HepG2 (cell line): ENCODE results near the gene KIF19. TPM values are rescaled to one million over a fixed set of nuclear protein-coding genes. Genes with fewer than 3 reads are reported as not detected.

Experiments used
- CHCHD3 ChIP-seq: sonication (generic); formaldehyde crosslinking; IDR thresholded peaks from 2 replicates; pipeline ENCODE4 v1.8.0; 2022; ENCODE audit warnings: mild to moderate bottlenecking, missing genetic modification reagents, moderate library complexity
- CREB1 ChIP-seq, 2 experiments: fragments of 450-650 bp in 1 of 2; IDR thresholded peaks; 2 replicates each; pipeline ENCODE4 v1.6.1; 2016 to 2017; ENCODE audit warnings: control low read depth in 1 of 2, mild to moderate bottlenecking in 1 of 2, missing compliant biosample characterization in 1 of 2, missing genetic modification characterization in 1 of 2
- GTF3A ChIP-seq: sonication (generic); formaldehyde crosslinking; conservative IDR thresholded peaks from 2 replicates; pipeline ENCODE4 v1.4.0; 2020; ENCODE audit warnings: mild to moderate bottlenecking, missing genetic modification reagents
- HMG20B ChIP-seq: conservative IDR thresholded peaks from 2 replicates; pipeline ENCODE4 v1.6.1; 2016; ENCODE audit warnings: missing genetic modification reagents, missing compliant biosample characterization
- SAFB2 ChIP-seq: sonication (generic); formaldehyde crosslinking; IDR thresholded peaks from 2 replicates; pipeline ENCODE4 v1.5.1; 2020; ENCODE audit warnings: missing genetic modification reagents, low read depth, mild to moderate bottlenecking, borderline replicate concordance
- ZNF549 ChIP-seq: sonication (generic); formaldehyde crosslinking; IDR thresholded peaks from 2 replicates; pipeline ENCODE4 v1.5.0; 2020; ENCODE audit warnings: missing genetic modification reagents
- polyA plus RNA-seq, 8 experiments: library from polyadenylated mRNA; depleted of rRNA in 3 of 8; stranded (reverse) in 7 of 8; unstranded in 1 of 8; fragments of >200 nt; fragmentation: Illumina TruSeq in 4 of 8; extraction: Trizol in 4 of 8; gene quantifications; 2 replicates each; pipeline versions ENCODE4 v1.2.1 to v1.2.3, GENCODE V29; 2011 to 2016; ENCODE audit warnings: low read depth in 4 of 8, missing spikeins in 1 of 8, mixed read lengths in 1 of 8; ENCODE audit not compliant: insufficient read depth in 1 of 8
- total RNA-seq, 5 experiments: library from RNA; depleted of rRNA; stranded (reverse); fragments of >200 nt; fragmentation: Illumina TruSeq; extraction: Trizol; gene quantifications; 2 replicates each; pipeline ENCODE4 v1.2.3, GENCODE V29; 2016; ENCODE audit warnings: low read depth in 1 of 5
- TF ChIP-seq, protein P1 (sequence below), 2 experiments: fragments of 450-650 bp in 1 of 2; sonication (generic) in 1 of 2; formaldehyde crosslinking in 1 of 2; IDR thresholded peaks; 2 replicates each; pipeline versions ENCODE4 v1.6.1 to v1.8.0; 2016 to 2022; ENCODE audit warnings: antibody characterized with exemption in 1 of 2, mild to moderate bottlenecking in 1 of 2, missing genetic modification reagents in 1 of 2
- TF ChIP-seq, protein P2 (sequence below): sonication (generic); formaldehyde crosslinking; IDR thresholded peaks from 2 replicates; pipeline ENCODE4 v1.4.0; 2020; ENCODE audit warnings: mild to moderate bottlenecking, missing genetic modification reagents
- TF ChIP-seq, protein P3 (sequence below): sonication (generic); formaldehyde crosslinking; IDR thresholded peaks from 2 replicates; pipeline ENCODE4 v1.4.0; 2020; ENCODE audit warnings: missing genetic modification reagents, borderline replicate concordance
- TF ChIP-seq, protein P4 (sequence below): sonication (generic); formaldehyde crosslinking; IDR thresholded peaks from 2 replicates; pipeline ENCODE4 v1.4.0; 2020; ENCODE audit warnings: missing genetic modification reagents
- TF ChIP-seq, protein P5 (sequence below): sonication (generic); formaldehyde crosslinking; IDR thresholded peaks from 2 replicates; pipeline ENCODE4 v1.4.0; 2020; ENCODE audit warnings: mild to moderate bottlenecking, missing genetic modification reagents, borderline replicate concordance

The KIF19 gene
- total and polyA plus RNA-seq, 2 of the 13 experiments (the other 11 are each of a cell fraction or from before 2014, with no cell fraction given): not detected

DNA sequence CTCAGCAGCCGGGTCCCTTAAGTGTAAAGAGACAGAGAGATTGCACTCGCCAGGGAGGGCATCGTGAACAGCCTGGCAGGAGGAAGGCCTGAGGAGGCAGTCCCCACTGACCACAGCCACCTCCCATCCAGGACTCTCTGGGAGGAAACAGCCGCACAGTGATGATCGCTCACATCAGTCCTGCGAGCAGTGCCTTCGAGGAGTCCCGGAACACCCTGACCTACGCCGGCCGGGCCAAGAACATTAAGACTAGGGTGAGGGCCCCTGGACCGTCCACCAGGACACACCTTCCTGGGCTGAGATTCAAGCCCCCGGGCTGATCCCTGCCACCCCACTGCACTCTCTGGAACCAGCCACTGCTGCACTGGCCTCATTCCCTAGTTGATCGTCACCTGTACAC is 21.6 kb downstream of the KIF19 start (continued):
- TF ChIP-seq, protein P1, sequence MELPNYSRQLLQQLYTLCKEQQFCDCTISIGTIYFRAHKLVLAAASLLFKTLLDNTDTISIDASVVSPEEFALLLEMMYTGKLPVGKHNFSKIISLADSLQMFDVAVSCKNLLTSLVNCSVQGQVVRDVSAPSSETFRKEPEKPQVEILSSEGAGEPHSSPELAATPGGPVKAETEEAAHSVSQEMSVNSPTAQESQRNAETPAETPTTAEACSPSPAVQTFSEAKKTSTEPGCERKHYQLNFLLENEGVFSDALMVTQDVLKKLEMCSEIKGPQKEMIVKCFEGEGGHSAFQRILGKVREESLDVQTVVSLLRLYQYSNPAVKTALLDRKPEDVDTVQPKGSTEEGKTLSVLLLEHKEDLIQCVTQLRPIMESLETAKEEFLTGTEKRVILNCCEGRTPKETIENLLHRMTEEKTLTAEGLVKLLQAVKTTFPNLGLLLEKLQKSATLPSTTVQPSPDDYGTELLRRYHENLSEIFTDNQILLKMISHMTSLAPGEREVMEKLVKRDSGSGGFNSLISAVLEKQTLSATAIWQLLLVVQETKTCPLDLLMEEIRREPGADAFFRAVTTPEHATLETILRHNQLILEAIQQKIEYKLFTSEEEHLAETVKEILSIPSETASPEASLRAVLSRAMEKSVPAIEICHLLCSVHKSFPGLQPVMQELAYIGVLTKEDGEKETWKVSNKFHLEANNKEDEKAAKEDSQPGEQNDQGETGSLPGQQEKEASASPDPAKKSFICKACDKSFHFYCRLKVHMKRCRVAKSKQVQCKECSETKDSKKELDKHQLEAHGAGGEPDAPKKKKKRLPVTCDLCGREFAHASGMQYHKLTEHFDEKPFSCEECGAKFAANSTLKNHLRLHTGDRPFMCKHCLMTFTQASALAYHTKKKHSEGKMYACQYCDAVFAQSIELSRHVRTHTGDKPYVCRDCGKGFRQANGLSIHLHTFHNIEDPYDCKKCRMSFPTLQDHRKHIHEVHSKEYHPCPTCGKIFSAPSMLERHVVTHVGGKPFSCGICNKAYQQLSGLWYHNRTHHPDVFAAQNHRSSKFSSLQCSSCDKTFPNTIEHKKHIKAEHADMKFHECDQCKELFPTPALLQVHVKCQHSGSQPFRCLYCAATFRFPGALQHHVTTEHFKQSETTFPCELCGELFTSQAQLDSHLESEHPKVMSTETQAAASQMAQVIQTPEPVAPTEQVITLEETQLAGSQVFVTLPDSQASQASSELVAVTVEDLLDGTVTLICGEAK (IDR thresholded peaks at IDR 0.05): no peak
- TF ChIP-seq, protein P1 (CRISPR knock-in tag; IDR thresholded peaks at IDR 0.05): no peak
- no peak for TF ChIP-seq HMG20B
- TF ChIP-seq, protein P2, sequence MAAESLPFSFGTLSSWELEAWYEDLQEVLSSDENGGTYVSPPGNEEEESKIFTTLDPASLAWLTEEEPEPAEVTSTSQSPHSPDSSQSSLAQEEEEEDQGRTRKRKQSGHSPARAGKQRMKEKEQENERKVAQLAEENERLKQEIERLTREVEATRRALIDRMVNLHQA (CRISPR knock-in tag): no peak
- no peak for TF ChIP-seq ZNF549 (CRISPR knock-in tag)
- TF ChIP-seq, protein P3, sequence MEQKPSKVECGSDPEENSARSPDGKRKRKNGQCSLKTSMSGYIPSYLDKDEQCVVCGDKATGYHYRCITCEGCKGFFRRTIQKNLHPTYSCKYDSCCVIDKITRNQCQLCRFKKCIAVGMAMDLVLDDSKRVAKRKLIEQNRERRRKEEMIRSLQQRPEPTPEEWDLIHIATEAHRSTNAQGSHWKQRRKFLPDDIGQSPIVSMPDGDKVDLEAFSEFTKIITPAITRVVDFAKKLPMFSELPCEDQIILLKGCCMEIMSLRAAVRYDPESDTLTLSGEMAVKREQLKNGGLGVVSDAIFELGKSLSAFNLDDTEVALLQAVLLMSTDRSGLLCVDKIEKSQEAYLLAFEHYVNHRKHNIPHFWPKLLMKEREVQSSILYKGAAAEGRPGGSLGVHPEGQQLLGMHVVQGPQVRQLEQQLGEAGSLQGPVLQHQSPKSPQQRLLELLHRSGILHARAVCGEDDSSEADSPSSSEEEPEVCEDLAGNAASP (CRISPR knock-in tag): no peak
- TF ChIP-seq SAFB2 (CRISPR knock-in tag): no peak
- no peak for TF ChIP-seq CHCHD3 (CRISPR knock-in tag)
- no peak for TF ChIP-seq CREB1 (IDR thresholded peaks at IDR 0.05)
- TF ChIP-seq CREB1 (CRISPR knock-in tag; IDR thresholded peaks at IDR 0.05): no peak
- TF ChIP-seq, protein P4, sequence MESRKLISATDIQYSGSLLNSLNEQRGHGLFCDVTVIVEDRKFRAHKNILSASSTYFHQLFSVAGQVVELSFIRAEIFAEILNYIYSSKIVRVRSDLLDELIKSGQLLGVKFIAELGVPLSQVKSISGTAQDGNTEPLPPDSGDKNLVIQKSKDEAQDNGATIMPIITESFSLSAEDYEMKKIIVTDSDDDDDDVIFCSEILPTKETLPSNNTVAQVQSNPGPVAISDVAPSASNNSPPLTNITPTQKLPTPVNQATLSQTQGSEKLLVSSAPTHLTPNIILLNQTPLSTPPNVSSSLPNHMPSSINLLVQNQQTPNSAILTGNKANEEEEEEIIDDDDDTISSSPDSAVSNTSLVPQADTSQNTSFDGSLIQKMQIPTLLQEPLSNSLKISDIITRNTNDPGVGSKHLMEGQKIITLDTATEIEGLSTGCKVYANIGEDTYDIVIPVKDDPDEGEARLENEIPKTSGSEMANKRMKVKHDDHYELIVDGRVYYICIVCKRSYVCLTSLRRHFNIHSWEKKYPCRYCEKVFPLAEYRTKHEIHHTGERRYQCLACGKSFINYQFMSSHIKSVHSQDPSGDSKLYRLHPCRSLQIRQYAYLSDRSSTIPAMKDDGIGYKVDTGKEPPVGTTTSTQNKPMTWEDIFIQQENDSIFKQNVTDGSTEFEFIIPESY (CRISPR knock-in tag): no peak
- no peak for TF ChIP-seq GTF3A (CRISPR knock-in tag)
- TF ChIP-seq, protein P5, sequence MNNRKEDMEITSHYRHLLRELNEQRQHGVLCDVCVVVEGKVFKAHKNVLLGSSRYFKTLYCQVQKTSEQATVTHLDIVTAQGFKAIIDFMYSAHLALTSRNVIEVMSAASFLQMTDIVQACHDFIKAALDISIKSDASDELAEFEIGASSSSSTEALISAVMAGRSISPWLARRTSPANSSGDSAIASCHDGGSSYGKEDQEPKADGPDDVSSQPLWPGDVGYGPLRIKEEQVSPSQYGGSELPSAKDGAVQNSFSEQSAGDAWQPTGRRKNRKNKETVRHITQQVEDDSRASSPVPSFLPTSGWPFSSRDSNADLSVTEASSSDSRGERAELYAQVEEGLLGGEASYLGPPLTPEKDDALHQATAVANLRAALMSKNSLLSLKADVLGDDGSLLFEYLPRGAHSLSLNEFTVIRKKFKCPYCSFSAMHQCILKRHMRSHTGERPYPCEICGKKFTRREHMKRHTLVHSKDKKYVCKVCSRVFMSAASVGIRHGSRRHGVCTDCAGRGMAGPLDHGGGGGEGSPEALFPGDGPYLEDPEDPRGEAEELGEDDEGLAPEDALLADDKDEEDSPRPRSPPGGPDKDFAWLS (CRISPR knock-in tag): no peak
